SJCRH30 (cell line): Measurements from ENCODE around the gene TMEM175. TPM values are rescaled to one million over a fixed set of nuclear protein-coding genes. Genes with fewer than 3 reads are reported as not detected.

Experiments
- DNase-seq, 2 experiments: peaks; one replicate each; pipeline ENCODE4 v3.0.0-alpha.2; 2015 to 2020
- H3K27ac ChIP-seq: fragments of 250-450 bp; sonication (Bioruptor Pico); 2 replicates; pipeline ENCODE4 v1.5.1; 2020; ENCODE audit warnings: mild to moderate bottlenecking, moderate library complexity
- H3K27me3 ChIP-seq: fragments of 250-450 bp; sonication (Bioruptor Pico); 2 replicates; pipeline ENCODE4 v1.5.1; 2020; ENCODE audit warnings: mild to moderate bottlenecking, moderate library complexity
- H3K36me3 ChIP-seq: fragments of 250-450 bp; sonication (Bioruptor Pico); 2 replicates; pipeline ENCODE4 v1.5.1; 2020; ENCODE audit warnings: mild to moderate bottlenecking, moderate library complexity
- H3K4me1 ChIP-seq: fragments of 250-450 bp; sonication (Bioruptor Pico); 2 replicates; pipeline ENCODE4 v1.5.1; 2020; ENCODE audit warnings: mild to moderate bottlenecking, moderate library complexity
- H3K4me3 ChIP-seq: fragments of 250-450 bp; sonication (Bioruptor Pico); 2 replicates; pipeline ENCODE4 v1.5.1; 2020; ENCODE audit warnings: mild to moderate bottlenecking, moderate library complexity
- H3K9me3 ChIP-seq: fragments of 250-450 bp; sonication (Bioruptor Pico); replicated peaks from 2 replicates; pipeline ENCODE4 v1.5.1; 2020; ENCODE audit warnings: mild to moderate bottlenecking, moderate library complexity
- total RNA-seq: library from RNA; depleted of rRNA; stranded (reverse); fragments of >200 nt; shearing (Covaris generic); gene quantifications from 2 replicates; pipeline ENCODE4 v1.2.3, GENCODE V29; 2014

Gene TMEM175
- total RNA-seq, 1 experiment from 2014 or later = 6.8 TPM

- no peaks in the 10 kb centered on the region for H3K4me1 ChIP-seq
- H3K4me3 ChIP-seq = no peak overlapping the region
- H3K36me3 ChIP-seq = peaks cover 25% of the 10 kb centered on the region
- H3K27ac ChIP-seq = no peak overlapping the region
- no peaks in the 10 kb centered on the region; the same call in 1 of the 2 replicates for H3K9me3 ChIP-seq
- no peaks in the 10 kb centered on the region for H3K27me3 ChIP-seq
- DNase-seq = no peak
These were observed 25.7 kb upstream of the TMEM175 start for GRCh38 chr4:906339-907102.

DNA sequence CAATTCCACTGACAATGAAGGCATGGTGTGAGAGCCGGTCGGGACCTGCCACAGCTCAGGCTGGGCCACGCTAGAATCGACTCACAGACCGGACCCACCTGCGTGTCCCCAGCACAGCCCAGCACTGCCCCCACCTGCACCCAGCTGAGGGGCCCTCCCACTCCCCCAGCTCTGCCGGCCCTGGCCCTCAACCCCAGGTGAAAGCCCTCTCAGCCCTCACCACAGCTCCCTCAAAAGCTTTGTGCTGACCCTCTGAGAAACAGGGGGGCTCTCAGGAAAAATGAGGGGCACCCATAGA lies 25.2 kb upstream of the TMEM175 start:
- Histone ChIP-seq H3K36me3 (peaks cover 25% of the 10 kb centered on the region), H3K27me3 (no peaks in the 10 kb centered on the region), H3K9me3 (no peaks in the 10 kb centered on the region; the same call in 1 of the 2 replicates), H3K4me1 (no peaks in the 10 kb centered on the region), H3K27ac (no peak overlapping the region), H3K4me3 (no peak overlapping the region)
- no peak for DNase-seq

- no peaks in the 10 kb centered on the region for H3K4me1 ChIP-seq
- no peak overlapping the region for H3K27ac ChIP-seq
- H3K9me3 ChIP-seq = no peaks in the 10 kb centered on the region; the same call in 1 of the 2 replicates
- no peaks in the 10 kb centered on the region for H3K27me3 ChIP-seq
- no peak overlapping the region for H3K4me3 ChIP-seq
- peaks cover 25% of the 10 kb centered on the region for H3K36me3 ChIP-seq
- no peak for DNase-seq
These were observed 24.4 kb upstream of the TMEM175 start for GRCh38 chr4:907691-908425.

DNA sequence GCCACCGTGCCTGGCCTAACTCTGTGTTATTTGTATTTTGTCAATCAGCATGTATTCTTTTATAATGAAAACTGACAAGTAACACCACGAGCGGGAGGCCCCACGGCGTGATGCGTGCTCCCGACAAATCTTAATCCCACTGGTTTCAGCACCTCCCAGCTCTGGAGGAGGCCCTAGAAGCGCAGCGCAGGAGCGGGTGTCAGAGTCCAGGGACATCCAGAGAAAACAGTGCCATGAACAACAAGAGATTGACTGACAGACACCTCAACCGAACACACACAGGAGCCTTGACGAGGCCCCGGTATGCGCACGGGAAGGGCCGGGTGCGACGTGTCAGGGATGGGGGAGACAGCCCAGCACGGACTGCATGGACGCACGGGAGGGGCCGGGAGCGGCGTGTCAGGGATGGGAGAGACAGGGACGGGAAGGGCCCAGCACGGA lies 23.1 kb upstream of the TMEM175 start:
- Histone ChIP-seq H3K27ac (no peak overlapping the region), H3K27me3 (no peaks in the 10 kb centered on the region), H3K36me3 (peaks cover 25% of the 10 kb centered on the region), H3K4me3 (no peak overlapping the region), H3K4me1 (no peaks in the 10 kb centered on the region), H3K9me3 (no peaks in the 10 kb centered on the region; the same call in 1 of the 2 replicates)
- no peak for DNase-seq

GRCh38 chr4:909821-910220 lies 22.4 kb upstream of the TMEM175 start:
- no peaks in the 10 kb centered on the region for H3K27me3 ChIP-seq
- H3K9me3 ChIP-seq = no peaks in the 10 kb centered on the region; the same call in 1 of the 2 replicates
- H3K4me3 ChIP-seq = no peak overlapping the region
- no peaks in the 10 kb centered on the region for H3K4me1 ChIP-seq
- no peak overlapping the region for H3K27ac ChIP-seq
- H3K36me3 ChIP-seq = peaks cover 22% of the 10 kb centered on the region
- DNase-seq = no peak

DNA sequence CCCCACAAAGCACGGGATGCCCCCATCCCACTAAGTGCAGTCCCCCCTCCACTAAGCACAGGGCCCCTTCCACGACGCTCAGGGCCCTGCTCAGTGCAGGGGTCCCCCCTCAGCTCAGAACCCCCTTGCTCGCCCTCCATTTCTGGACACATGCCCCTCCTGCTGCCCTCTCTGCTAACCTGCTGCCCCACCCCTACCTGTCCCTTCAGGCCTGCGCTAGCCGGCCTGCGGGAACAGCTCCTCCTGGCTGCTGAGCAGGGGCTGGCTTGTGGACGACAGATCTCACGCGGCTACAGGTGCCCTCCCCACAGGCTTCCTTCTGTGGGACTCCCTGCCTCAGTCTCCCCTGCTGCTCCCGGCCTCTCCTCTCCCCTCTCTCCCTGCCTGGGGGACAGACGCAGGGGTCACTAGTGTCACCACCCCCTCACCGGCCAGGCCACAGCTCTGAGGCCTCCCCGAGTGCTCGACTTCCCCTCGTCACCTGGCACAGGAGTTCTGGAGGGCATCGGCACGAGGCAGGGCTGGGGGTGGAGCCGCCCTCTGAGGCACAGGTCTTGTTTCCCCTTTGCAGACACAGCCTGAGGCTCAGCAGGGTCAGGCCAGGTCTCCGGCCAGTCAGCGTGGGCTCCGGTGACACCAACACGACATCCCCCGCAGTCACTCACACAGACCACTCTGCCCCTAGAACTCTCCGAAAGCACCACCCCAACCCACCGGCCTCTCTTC lies 21.7 kb upstream of the TMEM175 start:
- no peak for DNase-seq

GRCh38 chr4:911221-911751 lies 21.0 kb upstream of the TMEM175 start:
- Histone ChIP-seq H3K4me3 (no peak overlapping the region), H3K9me3 (no peaks in the 10 kb centered on the region; the same call in 1 of the 2 replicates), H3K27ac (no peak overlapping the region), H3K36me3 (peaks cover 21% of the 10 kb centered on the region), H3K27me3 (no peaks in the 10 kb centered on the region), H3K4me1 (no peaks in the 10 kb centered on the region)
- no peak for DNase-seq

More for the DNA sequence above, 21.7 kb upstream of the TMEM175 start:
- Histone ChIP-seq H3K27me3 (no peaks in the 10 kb centered on the region), H3K4me1 (no peaks in the 10 kb centered on the region), H3K27ac (no peak overlapping the region), H3K9me3 (no peaks in the 10 kb centered on the region; the same call in 1 of the 2 replicates), H3K36me3 (peaks cover 21% of the 10 kb centered on the region), H3K4me3 (no peak overlapping the region)

DNA sequence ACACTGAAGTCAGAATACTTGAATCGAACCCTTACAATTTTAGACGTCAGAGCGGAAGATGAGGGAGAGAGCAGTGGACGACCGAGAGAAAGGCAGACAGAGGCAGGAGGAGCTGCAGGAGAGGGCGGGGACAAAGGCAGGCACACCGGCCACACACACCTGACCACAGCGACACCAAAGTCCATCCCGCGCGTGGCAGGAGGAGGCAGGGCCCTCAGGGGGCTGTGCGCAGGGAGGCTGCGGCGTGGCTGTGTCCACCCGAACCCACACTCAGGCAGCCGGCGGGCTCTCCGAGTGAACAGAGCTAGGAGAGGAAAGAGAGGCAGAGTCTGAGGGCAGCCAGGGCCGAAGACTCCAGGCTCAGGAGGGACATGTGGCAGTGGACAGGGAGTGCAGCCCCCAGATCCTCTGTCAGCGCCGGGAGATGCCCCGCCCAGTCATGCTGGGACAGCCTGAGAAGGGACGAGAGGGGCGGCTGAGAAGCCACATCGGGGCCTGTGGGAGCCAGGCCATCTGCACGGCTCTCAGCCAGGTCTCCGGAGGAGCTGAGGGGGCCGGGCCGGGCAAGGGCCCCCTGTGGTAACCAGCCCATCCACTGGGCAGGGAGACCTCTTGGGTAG lies 20.3 kb upstream of the TMEM175 start:
- H3K36me3 ChIP-seq = peaks cover 23% of the 10 kb centered on the region

DNA sequence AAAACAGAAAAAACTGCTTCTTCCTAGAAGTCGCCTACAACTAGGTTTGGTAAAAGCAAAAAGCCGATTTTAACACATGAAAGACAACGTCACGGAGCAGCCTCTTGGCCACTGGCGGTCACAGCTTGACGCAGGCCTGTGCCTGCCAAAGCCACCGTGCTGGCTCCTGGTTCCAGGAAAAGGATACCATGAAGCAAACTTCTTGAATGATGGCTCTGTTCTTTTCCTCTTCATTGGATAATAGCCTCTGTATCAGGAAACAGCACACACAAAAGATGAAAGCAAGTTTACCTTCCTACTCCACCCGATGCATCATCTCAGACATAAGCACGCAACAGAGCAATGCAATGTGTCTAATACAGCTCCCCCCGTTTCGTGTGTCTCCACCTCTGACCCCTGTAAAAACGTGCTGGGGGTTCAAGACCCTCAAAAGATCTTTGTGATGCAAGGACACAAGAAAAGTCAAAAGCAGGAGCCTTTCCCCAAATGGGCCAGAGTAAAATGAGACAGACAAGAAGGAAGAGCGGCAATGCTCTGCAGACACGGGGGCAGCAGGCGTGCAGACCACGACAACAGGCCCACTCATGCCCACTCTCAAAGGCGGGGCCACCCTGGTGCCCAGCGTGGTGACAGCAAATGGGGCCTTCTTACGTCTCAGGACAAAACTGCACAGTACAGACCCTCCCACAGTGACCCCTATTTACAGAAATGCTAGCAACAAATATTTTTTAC lies 19.5 kb upstream of the TMEM175 start:
- Histone ChIP-seq H3K9me3 (no peaks in the 10 kb centered on the region), H3K4me3 (no peak overlapping the region), H3K36me3 (peaks cover 23% of the 10 kb centered on the region), H3K4me1 (no peaks in the 10 kb centered on the region), H3K27ac (no peak overlapping the region), H3K27me3 (no peaks in the 10 kb centered on the region)
- DNase-seq = no peak

More for the DNA sequence above, 20.3 kb upstream of the TMEM175 start:
- Histone ChIP-seq H3K4me1 (no peaks in the 10 kb centered on the region), H3K4me3 (no peak overlapping the region), H3K9me3 (no peaks in the 10 kb centered on the region; the same call in 1 of the 2 replicates), H3K27me3 (no peaks in the 10 kb centered on the region), H3K27ac (no peak overlapping the region)
- DNase-seq = no peak

- Histone ChIP-seq H3K4me1 (no peaks in the 10 kb centered on the region), H3K36me3 (peaks cover 18% of the 10 kb centered on the region), H3K4me3 (no peak overlapping the region), H3K27ac (no peak overlapping the region), H3K27me3 (no peaks in the 10 kb centered on the region), H3K9me3 (peaks cover 3% of the 10 kb centered on the region; the same call in 1 of the 2 replicates)
- no peak for DNase-seq
These were observed 19.0 kb upstream of the TMEM175 start for GRCh38 chr4:913280-913618.

- H3K36me3 ChIP-seq = peaks cover 13% of the 10 kb centered on the region
These were observed 17.7 kb upstream of the TMEM175 start for GRCh38 chr4:914531-914930.

DNA sequence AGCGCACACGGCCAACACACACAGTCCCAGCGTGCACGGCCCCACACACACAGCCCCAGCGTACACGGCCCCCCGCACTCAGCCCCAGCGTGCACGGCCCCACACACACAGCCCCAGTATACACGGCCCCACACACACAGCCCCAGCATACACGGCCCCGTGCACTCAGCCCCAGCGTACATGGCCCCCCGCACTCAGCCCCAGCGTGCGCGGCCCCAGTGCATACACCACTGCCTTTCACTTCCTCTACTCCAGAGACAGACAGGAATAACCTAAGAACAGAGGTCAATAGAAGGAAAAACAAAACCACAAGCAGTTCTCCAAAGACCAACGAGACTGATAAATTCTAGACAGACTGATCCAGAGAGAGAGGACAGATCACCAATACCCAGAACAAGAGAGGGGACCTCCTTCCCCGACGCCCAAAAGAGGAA lies 17.2 kb upstream of the TMEM175 start:
- DNase-seq = no peak
- Histone ChIP-seq H3K4me1 (no peaks in the 10 kb centered on the region), H3K4me3 (no peak overlapping the region), H3K27ac (no peak overlapping the region), H3K36me3 (peaks cover 8% of the 10 kb centered on the region), H3K27me3 (no peaks in the 10 kb centered on the region), H3K9me3 (peaks cover 5% of the 10 kb centered on the region; the same call in 1 of the 2 replicates)

More at GRCh38 chr4:914531-914930, 17.7 kb upstream of the TMEM175 start:
- no peak overlapping the region for H3K27ac ChIP-seq
- no peak for DNase-seq
- H3K9me3 ChIP-seq = peaks cover 5% of the 10 kb centered on the region; the same call in 1 of the 2 replicates
- H3K4me3 ChIP-seq = no peak overlapping the region
- H3K27me3 ChIP-seq = no peaks in the 10 kb centered on the region
- no peaks in the 10 kb centered on the region for H3K4me1 ChIP-seq

- no peak for DNase-seq
- Histone ChIP-seq H3K9me3 (peaks cover 5% of the 10 kb centered on the region; the same call in 1 of the 2 replicates), H3K27me3 (no peaks in the 10 kb centered on the region), H3K27ac (no peak overlapping the region), H3K4me1 (no peaks in the 10 kb centered on the region), H3K4me3 (no peak overlapping the region), H3K36me3 (peaks cover 8% of the 10 kb centered on the region)
These were observed 16.7 kb upstream of the TMEM175 start for GRCh38 chr4:915595-915994.

- DNase-seq = no peak
- Histone ChIP-seq H3K27ac (no peak overlapping the region), H3K4me3 (no peak overlapping the region), H3K4me1 (no peaks in the 10 kb centered on the region), H3K27me3 (no peaks in the 10 kb centered on the region), H3K36me3 (0 out of 2 replicates have a peak, but pooled peaks cover 2% of the 10 kb centered on the region), H3K9me3 (peaks cover 5% of the 10 kb centered on the region; the same call in 1 of the 2 replicates)
These were observed 14.8 kb upstream of the TMEM175 start for GRCh38 chr4:917466-917865.
